ENCODE measurements around the gene BUD31. TPM values are rescaled to one million over a fixed set of nuclear protein-coding genes. Genes with fewer than 3 reads are reported as not detected.
A peak's percentile ranks its signal among the peaks of the same experiment; 100 is the strongest.

BUD31 gene
- total and polyA plus RNA-seq, 4 donors: 88.5 to 185 (median 115) TPM

DNA sequence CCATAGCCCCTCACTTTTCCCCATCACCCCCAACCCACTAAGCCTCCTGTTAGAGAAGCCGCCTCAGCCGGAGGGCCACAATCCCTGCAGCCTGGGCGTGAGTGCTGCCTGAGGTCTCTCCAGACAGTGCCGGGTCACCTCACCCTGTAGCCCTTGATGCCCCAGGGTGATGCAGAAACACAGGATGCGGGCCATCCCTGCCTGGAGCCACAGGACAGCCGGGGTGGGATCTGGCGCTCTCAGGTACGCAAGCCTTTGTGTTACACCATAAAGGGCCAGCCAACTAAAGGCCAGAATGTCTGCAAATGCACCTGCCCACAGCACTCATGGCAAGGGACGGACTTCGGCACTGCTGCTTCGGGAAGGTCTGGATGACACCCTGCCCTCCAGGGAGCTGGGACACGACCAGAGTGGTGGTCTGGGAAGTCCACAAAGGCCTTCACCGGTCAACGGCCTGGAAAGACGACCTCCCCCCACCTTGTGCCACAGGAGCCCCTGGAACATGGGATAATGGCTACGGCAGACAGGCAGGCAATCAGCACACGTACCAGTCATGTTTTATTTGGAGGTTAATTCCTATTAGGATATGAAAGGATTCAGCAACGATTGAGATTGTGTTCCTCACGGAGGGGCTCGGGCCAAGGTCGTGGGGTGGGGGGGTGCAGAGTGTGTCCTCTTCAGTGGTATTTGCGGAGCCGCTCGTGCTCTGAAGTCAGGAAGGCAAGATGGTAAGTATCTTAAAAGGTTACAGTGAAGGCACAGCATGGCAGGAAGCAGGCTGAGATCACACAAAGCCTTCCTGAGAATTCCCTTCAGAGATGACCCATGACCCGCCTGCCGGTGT is 49.1 kb downstream of the BUD31 start:
- H3K36me3 ChIP-seq (ENCODE audit: control insufficient read depth in 4 of 4, insufficient read depth in 4 of 4, low read length in 4 of 4): peaks cover 3 to 59% (median 41%) of the 10 kb centered on the region in 4 donors
- H3K9me3 ChIP-seq (ENCODE audit: control insufficient read depth in 4 of 4, insufficient read depth in 3 of 4, low read length in 3 of 4): no peaks in the 10 kb centered on the region
- H3K4me3 ChIP-seq: no peak overlapping the region
- H3K9ac ChIP-seq (ENCODE audit: insufficient read depth in 1 of 2, low read length in 2 of 2): no peak overlapping the region
- H3K27me3 ChIP-seq (ENCODE audit: control insufficient read depth in 3 of 3, insufficient read depth in 3 of 3, low read length in 2 of 3): no peaks in the 10 kb centered on the region
- TF ChIP-seq, protein P1, sequence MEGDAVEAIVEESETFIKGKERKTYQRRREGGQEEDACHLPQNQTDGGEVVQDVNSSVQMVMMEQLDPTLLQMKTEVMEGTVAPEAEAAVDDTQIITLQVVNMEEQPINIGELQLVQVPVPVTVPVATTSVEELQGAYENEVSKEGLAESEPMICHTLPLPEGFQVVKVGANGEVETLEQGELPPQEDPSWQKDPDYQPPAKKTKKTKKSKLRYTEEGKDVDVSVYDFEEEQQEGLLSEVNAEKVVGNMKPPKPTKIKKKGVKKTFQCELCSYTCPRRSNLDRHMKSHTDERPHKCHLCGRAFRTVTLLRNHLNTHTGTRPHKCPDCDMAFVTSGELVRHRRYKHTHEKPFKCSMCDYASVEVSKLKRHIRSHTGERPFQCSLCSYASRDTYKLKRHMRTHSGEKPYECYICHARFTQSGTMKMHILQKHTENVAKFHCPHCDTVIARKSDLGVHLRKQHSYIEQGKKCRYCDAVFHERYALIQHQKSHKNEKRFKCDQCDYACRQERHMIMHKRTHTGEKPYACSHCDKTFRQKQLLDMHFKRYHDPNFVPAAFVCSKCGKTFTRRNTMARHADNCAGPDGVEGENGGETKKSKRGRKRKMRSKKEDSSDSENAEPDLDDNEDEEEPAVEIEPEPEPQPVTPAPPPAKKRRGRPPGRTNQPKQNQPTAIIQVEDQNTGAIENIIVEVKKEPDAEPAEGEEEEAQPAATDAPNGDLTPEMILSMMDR (IDR thresholded peaks at IDR 0.05; ENCODE audit: control extremely low read depth, extremely low read depth): no peak
- WGBS, 2 donors: 87 to 93% methylated on average over 26 of the region's 26 CpGs
- H3K27ac ChIP-seq (ENCODE audit: low read depth in 1 of 2, low read length in 1 of 2): no peak overlapping the region
- no peak for DNase-seq
- ATAC-seq (ENCODE audit: insufficient read depth, low FRiP score): no peak
- peaks cover 0 to 5% (median 0%) of the 10 kb centered on the region in 5 donors for H3K4me1 ChIP-seq (ENCODE audit: control insufficient read depth in 5 of 5, insufficient read depth in 5 of 5, low read length in 5 of 5)

DNA sequence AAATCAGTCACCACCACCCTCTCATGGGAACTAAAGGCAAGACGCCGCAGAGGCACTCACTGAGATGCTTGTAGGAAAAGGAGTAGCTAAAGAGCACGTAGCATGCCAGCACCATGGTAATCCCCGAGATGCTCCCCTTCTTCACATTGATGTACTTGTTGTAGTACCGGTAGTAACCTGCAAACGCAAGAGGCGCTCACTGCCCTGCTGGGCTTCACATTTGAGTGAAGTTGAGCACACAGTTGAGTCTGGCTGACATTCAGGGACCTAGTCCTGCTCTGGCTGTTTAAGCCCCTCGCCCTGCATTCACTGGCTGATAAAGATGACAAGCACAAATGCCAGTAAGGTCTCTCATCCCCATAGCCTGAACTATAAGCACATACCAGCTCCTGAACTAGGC is 50.3 kb downstream of the BUD31 start:
- Histone ChIP-seq H3K4me3 (no peak overlapping the region), H3K9me3 (ENCODE audit: control insufficient read depth in 4 of 4, insufficient read depth in 3 of 4, low read length in 3 of 4) (no peaks in the 10 kb centered on the region), H3K9ac (ENCODE audit: insufficient read depth in 1 of 2, low read length in 2 of 2) (no peak overlapping the region), H3K27me3 (ENCODE audit: control insufficient read depth in 3 of 3, insufficient read depth in 3 of 3, low read length in 2 of 3) (no peaks in the 10 kb centered on the region), H3K36me3 (ENCODE audit: control insufficient read depth in 4 of 4, insufficient read depth in 4 of 4, low read length in 4 of 4) (peaks cover 3 to 49% (median 46%) of the 10 kb centered on the region in 4 donors), H3K27ac (ENCODE audit: low read depth in 1 of 2, low read length in 1 of 2) (no peak overlapping the region), H3K4me1 (ENCODE audit: control insufficient read depth in 5 of 5, insufficient read depth in 5 of 5, low read length in 5 of 5) (peaks cover 0 to 5% (median 0%) of the 10 kb centered on the region in 5 donors)
- 93 to 94% methylated on average over 8 of the region's 8 CpGs for WGBS, 2 donors
- TF ChIP-seq, protein P1 (IDR thresholded peaks at IDR 0.05; ENCODE audit: control extremely low read depth, extremely low read depth): no peak
- DNase-seq: no peak
- ATAC-seq (ENCODE audit: insufficient read depth, low FRiP score): no peak

DNA sequence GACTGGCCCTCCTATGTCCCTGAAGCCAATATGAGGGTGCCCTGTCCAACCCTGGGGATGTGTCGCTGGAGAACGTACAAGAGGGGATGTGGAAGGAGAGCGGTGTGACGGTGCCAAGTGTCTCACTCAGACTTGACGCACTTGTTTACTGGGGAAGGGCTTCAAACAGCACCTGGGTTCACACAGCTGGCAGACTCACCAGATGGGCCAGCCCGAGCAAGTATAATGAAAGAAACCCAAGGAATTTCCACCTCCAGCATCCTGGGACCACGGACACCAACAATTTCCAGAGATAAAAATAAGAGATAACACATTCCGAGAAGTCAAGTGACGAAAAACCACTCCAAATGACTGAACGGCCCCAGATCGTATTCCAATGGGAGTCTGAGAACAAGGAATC is 51.9 kb downstream of the BUD31 start:
- H3K27ac ChIP-seq (ENCODE audit: low read depth in 1 of 2, low read length in 1 of 2): no peak overlapping the region
- WGBS, 2 donors: 79 to 88% methylated on average over 11 of the region's 11 CpGs
- TF ChIP-seq, protein P1 (IDR thresholded peaks at IDR 0.05; ENCODE audit: control extremely low read depth, extremely low read depth): no peak
- DNase-seq: no peak
- H3K4me3 ChIP-seq: no peak overlapping the region
- no peaks in the 10 kb centered on the region for H3K27me3 ChIP-seq (ENCODE audit: control insufficient read depth in 3 of 3, insufficient read depth in 3 of 3, low read length in 2 of 3)
- no peaks in the 10 kb centered on the region for H3K9me3 ChIP-seq (ENCODE audit: control insufficient read depth in 4 of 4, insufficient read depth in 3 of 4, low read length in 3 of 4)
- H3K4me1 ChIP-seq (ENCODE audit: control insufficient read depth in 5 of 5, insufficient read depth in 5 of 5, low read length in 5 of 5): peaks cover 0 to 11% (median 5%) of the 10 kb centered on the region in 5 donors
- H3K36me3 ChIP-seq (ENCODE audit: control insufficient read depth in 4 of 4, insufficient read depth in 4 of 4, low read length in 4 of 4): peaks cover 3 to 40% (median 37%) of the 10 kb centered on the region in 4 donors
- peak overlapping the region in 1 of 2 donors; percentile 3 for H3K9ac ChIP-seq (ENCODE audit: insufficient read depth in 1 of 2, low read length in 2 of 2)
- ATAC-seq (ENCODE audit: insufficient read depth, low FRiP score): no peak
